Keratinocyte (primary cell): ENCODE results near the gene FAT4. TPM values are rescaled to one million over a fixed set of nuclear protein-coding genes. Genes with fewer than 3 reads are reported as not detected.

ENCODE experiments used
- DNase-seq: peaks from one replicate; pipeline ENCODE4 v3.0.0-alpha.2; 2011; ENCODE audit warnings: low read depth, missing footprints, low spot score
- FAIRE-seq: peaks from 2 replicates; lab custom pipeline; 2011; peaks lifted over from hg19 to GRCh38; lab: Jason Lieb, UNC
- H2AFZ ChIP-seq: 2 replicates; pipeline ENCODE4 v1.6.0; 2012; ENCODE audit warnings: low read length, control low read depth, inconsistent platforms; ENCODE audit not compliant: control insufficient read depth
- H3K27ac ChIP-seq: 2 replicates; pipeline ENCODE4 v1.5.1; 2011; ENCODE audit warnings: low read length; ENCODE audit not compliant: control insufficient read depth, insufficient read depth
- H3K27me3 ChIP-seq: 3 replicates; pipeline ENCODE4 v1.6.0; 2011; ENCODE audit warnings: low read length; ENCODE audit not compliant: control insufficient read depth, insufficient read depth; ENCODE audit errors: extremely low read depth
- H3K36me3 ChIP-seq, 2 experiments: 2 replicates in 1 of 2; 3 replicates in 1 of 2; pipeline ENCODE4 v1.5.1; 2011; ENCODE audit warnings: low read length in 2 of 2, mild to moderate bottlenecking in 1 of 2; ENCODE audit not compliant: control insufficient read depth in 2 of 2, insufficient read depth in 2 of 2; ENCODE audit errors: extremely low read depth in 1 of 2
- H3K4me1 ChIP-seq: 3 replicates; pipeline ENCODE4 v1.5.1; 2011; ENCODE audit warnings: low read length; ENCODE audit not compliant: control insufficient read depth, insufficient read depth; ENCODE audit errors: extremely low read depth
- H3K4me2 ChIP-seq: 3 replicates; pipeline ENCODE4 v1.6.0; 2011; ENCODE audit warnings: low read depth, low read length; ENCODE audit not compliant: control insufficient read depth, insufficient read depth; ENCODE audit errors: extremely low read depth
- H3K4me3 ChIP-seq, 3 experiments: fragments of 200-600 bp in 1 of 3; sonication (generic) in 1 of 3; 2 replicates in 2 of 3; 3 replicates in 1 of 3; pipeline ENCODE4 v1.5.1; 2011 to 2016; ENCODE audit warnings: low read length in 3 of 3, mild to moderate bottlenecking in 3 of 3, control low read depth in 2 of 3, inconsistent platforms in 1 of 3, low read depth in 1 of 3, mixed read lengths in 1 of 3, mixed run types in 1 of 3, moderate library complexity in 1 of 3; ENCODE audit not compliant: control insufficient read depth in 2 of 3, insufficient read depth in 2 of 3; ENCODE audit errors: extremely low read depth in 1 of 3
- H3K79me2 ChIP-seq: 2 replicates; pipeline ENCODE4 v1.6.0; 2012; ENCODE audit warnings: low read length; ENCODE audit not compliant: control insufficient read depth, insufficient read depth
- H3K9ac ChIP-seq: 3 replicates; pipeline ENCODE4 v1.6.0; 2011; ENCODE audit warnings: low read length; ENCODE audit not compliant: control insufficient read depth, insufficient read depth; ENCODE audit errors: extremely low read depth
- H3K9me1 ChIP-seq: 3 replicates; pipeline ENCODE4 v1.6.0; 2011; ENCODE audit warnings: low read length; ENCODE audit not compliant: control insufficient read depth, insufficient read depth; ENCODE audit errors: extremely low read depth
- H3K9me3 ChIP-seq: 2 replicates; pipeline ENCODE4 v1.5.1; 2012; ENCODE audit warnings: low read depth, low read length; ENCODE audit not compliant: control insufficient read depth
- H4K20me1 ChIP-seq: 3 replicates; pipeline ENCODE4 v1.6.0; 2011; ENCODE audit warnings: low read length; ENCODE audit not compliant: control insufficient read depth, insufficient read depth; ENCODE audit errors: extremely low read depth
- EZH2 ChIP-seq: IDR thresholded peaks from one replicate; pipeline ENCODE4 v1.6.1; 2012; ENCODE audit warnings: inconsistent platforms, mild to moderate bottlenecking, low read length, moderate library complexity
- dilution Hi-C: fragments of 300-500 bp; cut with MboI; formaldehyde crosslinking; loops from one replicate; pipeline ENCODE4 v1.7.0; 2020; ENCODE audit warnings: low sequenced_read_pairs; ENCODE audit not compliant: extremely low pct_ligation_motif_present
- polyA plus RNA-seq, 5 experiments: library from polyadenylated mRNA; depleted of rRNA in 3 of 5; stranded (reverse) in 3 of 5; stranded (forward) in 1 of 5; unstranded in 1 of 5; fragments of >200 nt; gene quantifications; 1 replicate in 1 of 5; 2 replicates in 3 of 5; 3 replicates in 1 of 5; pipeline versions ENCODE4 v1.2.1 to v1.2.3, GENCODE V29; 2011 to 2012; ENCODE audit warnings: missing spikeins in 2 of 5, low read depth in 1 of 5, low replicate concordance in 1 of 5
- TF ChIP-seq, protein P1 (sequence below), 3 experiments: IDR thresholded peaks in 1 of 3; conservative IDR thresholded peaks in 1 of 3; optimal IDR thresholded peaks in 1 of 3; 2 replicates in 2 of 3; 3 replicates in 1 of 3; pipeline versions ENCODE3 to v1.5.1; 2011; ENCODE audit warnings: low read length in 3 of 3, mild to moderate bottlenecking in 3 of 3, moderate library complexity in 2 of 3, control low read depth in 1 of 3, inconsistent platforms in 1 of 3; ENCODE audit not compliant: insufficient read depth in 2 of 3; ENCODE audit errors: extremely low read depth in 1 of 3

The FAT4 gene
- polyA plus RNA-seq, 1 donor (not counting 4 experiments of a cell fraction or from before 2014, with no cell fraction given), result 1.6 TPM

DNA sequence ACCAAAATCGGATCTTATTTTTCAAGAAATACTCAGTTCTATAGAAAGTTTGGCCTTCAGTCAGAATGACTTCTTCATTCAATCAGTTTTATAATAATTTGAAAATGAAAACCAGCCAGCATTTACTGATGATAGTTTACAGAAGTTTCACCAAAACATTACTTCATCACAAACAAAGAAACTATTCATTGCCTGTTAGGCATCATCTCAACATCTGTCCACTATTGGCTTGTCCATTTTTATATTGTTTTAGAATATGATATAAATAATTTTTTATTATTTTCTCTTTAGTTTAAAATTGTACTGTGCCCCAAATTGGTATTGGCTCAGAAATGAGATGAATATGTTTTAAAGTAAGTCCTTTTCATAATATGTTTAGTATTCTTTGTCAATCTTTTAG, 38.4 kb downstream of the FAT4 start:
- H3K27ac ChIP-seq, result no peak overlapping the region
- no peaks in the 10 kb centered on the region for H3K36me3 ChIP-seq
- H3K9me3 ChIP-seq, result no peaks in the 10 kb centered on the region
- no peak for DNase-seq
- H3K4me3 ChIP-seq, result no peak overlapping the region
- H4K20me1 ChIP-seq, result no peaks in the 10 kb centered on the region
- H2AFZ ChIP-seq, result no peak overlapping the region
- no peak overlapping the region for H3K9ac ChIP-seq
- dilution Hi-C loops, result no loop called here
- no peaks in the 10 kb centered on the region for H3K79me2 ChIP-seq
- TF ChIP-seq EZH2, result no peak
- TF ChIP-seq, protein P1, sequence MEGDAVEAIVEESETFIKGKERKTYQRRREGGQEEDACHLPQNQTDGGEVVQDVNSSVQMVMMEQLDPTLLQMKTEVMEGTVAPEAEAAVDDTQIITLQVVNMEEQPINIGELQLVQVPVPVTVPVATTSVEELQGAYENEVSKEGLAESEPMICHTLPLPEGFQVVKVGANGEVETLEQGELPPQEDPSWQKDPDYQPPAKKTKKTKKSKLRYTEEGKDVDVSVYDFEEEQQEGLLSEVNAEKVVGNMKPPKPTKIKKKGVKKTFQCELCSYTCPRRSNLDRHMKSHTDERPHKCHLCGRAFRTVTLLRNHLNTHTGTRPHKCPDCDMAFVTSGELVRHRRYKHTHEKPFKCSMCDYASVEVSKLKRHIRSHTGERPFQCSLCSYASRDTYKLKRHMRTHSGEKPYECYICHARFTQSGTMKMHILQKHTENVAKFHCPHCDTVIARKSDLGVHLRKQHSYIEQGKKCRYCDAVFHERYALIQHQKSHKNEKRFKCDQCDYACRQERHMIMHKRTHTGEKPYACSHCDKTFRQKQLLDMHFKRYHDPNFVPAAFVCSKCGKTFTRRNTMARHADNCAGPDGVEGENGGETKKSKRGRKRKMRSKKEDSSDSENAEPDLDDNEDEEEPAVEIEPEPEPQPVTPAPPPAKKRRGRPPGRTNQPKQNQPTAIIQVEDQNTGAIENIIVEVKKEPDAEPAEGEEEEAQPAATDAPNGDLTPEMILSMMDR (optimal IDR thresholded peaks at IDR 0.05 in 1 of 3, IDR thresholded peaks at IDR 0.05 in 1 of 3, conservative IDR thresholded peaks at IDR 0.05 in 1 of 3; ENCODE audit: extremely low read depth in 1 of 3, insufficient read depth in 2 of 3, low read length in 3 of 3), result no peak
- H3K4me1 ChIP-seq, result no peaks in the 10 kb centered on the region
- no peaks in the 10 kb centered on the region for H3K27me3 ChIP-seq
- no peak overlapping the region for H3K4me2 ChIP-seq
- no peak for FAIRE-seq
- H3K9me1 ChIP-seq, result no peaks in the 10 kb centered on the region

DNA sequence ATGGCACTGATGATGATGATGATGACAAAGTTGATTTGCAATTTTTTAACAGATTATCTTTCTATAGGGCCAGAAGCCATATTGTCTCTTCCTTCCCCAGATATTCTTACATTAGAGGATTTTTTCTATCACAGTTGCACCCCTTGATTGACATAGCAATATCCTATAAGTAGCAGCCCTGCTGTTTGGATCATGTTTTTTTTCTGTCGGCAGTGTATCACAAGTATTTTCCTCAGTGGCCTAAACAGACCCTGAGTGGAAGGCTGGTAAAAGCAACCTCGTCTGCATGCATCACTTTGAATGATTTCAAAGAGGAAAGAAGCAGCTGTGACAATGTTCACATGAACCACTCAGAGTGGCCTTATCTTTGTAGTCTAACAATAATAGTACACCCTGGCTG, 41.0 kb downstream of the FAT4 start:
- no peak overlapping the region for H3K9ac ChIP-seq
- H3K27ac ChIP-seq, result no peak overlapping the region
- dilution Hi-C loops, result no loop called here
- no peaks in the 10 kb centered on the region for H3K4me1 ChIP-seq
- FAIRE-seq (no peak), DNase-seq (no peak)
- no peak overlapping the region for H3K4me3 ChIP-seq
- H3K4me2 ChIP-seq, result no peak overlapping the region
- no peaks in the 10 kb centered on the region for H4K20me1 ChIP-seq
- no peaks in the 10 kb centered on the region for H3K36me3 ChIP-seq
- H3K9me3 ChIP-seq, result no peaks in the 10 kb centered on the region
- TF ChIP-seq, protein P1 (optimal IDR thresholded peaks at IDR 0.05 in 1 of 3, IDR thresholded peaks at IDR 0.05 in 1 of 3, conservative IDR thresholded peaks at IDR 0.05 in 1 of 3; ENCODE audit: extremely low read depth in 1 of 3, insufficient read depth in 2 of 3, low read length in 3 of 3), result no peak
- no peak for TF ChIP-seq EZH2
- H3K79me2 ChIP-seq, result no peaks in the 10 kb centered on the region
- no peaks in the 10 kb centered on the region for H3K27me3 ChIP-seq
- no peaks in the 10 kb centered on the region for H3K9me1 ChIP-seq
- H2AFZ ChIP-seq, result no peak overlapping the region
